HCT116 (cell line): ENCODE data around the gene KIF26B. TPM values are rescaled to one million over a fixed set of nuclear protein-coding genes. Genes with fewer than 3 reads are reported as not detected.
A peak's percentile ranks its signal among the peaks of the same experiment; 100 is the strongest.

Experiments
- CBX3 ChIP-seq: IDR thresholded peaks from 2 replicates; pipeline ENCODE4 v1.6.1; 2012; ENCODE audit warnings: low read depth
- CEBPB ChIP-seq: IDR thresholded peaks from 2 replicates; pipeline ENCODE4 v1.6.1; 2012; ENCODE audit warnings: low read depth
- EGR1 ChIP-seq: IDR thresholded peaks from 2 replicates; pipeline ENCODE4 v1.6.1; 2012; ENCODE audit warnings: low read depth
- JUND ChIP-seq: IDR thresholded peaks from 2 replicates; pipeline ENCODE4 v1.6.1; 2012
- POLR2A ChIP-seq: IDR thresholded peaks from 2 replicates; pipeline ENCODE4 v1.7.0; 2011; ENCODE audit warnings: borderline replicate concordance; ENCODE audit not compliant: insufficient read depth, insufficient read length; ENCODE audit errors: extremely low read depth
- RAD21 ChIP-seq: IDR thresholded peaks from 2 replicates; pipeline ENCODE4 v1.6.1; 2012; ENCODE audit warnings: low read depth, mild to moderate bottlenecking
- ZFX ChIP-seq: fragments of 450-650 bp; IDR thresholded peaks from 2 replicates; pipeline ENCODE4 v1.6.1; 2017
- total RNA-seq: library from RNA; stranded (reverse); gene quantifications from one replicate; pipeline ENCODE4 v1.2.1, GENCODE V29; 2021; ENCODE audit not compliant: unreplicated experiment
- TF ChIP-seq, protein P1 (sequence below): IDR thresholded peaks from 2 replicates; pipeline ENCODE4 v1.6.1; 2012
- TF ChIP-seq, protein P2 (sequence below), 3 experiments: fragments of 200-600 bp in 1 of 3; sonication (generic) in 1 of 3; IDR thresholded peaks in 2 of 3; conservative IDR thresholded peaks in 1 of 3; 2 replicates each; pipeline ENCODE4 v1.5.1; 2012 to 2017; ENCODE audit warnings: low read depth in 2 of 3, low read length in 2 of 3, antibody characterized with exemption in 1 of 3, borderline replicate concordance in 1 of 3, control low read depth in 1 of 3, mild to moderate bottlenecking in 1 of 3, mixed read lengths in 1 of 3, mixed run types in 1 of 3, moderate library complexity in 1 of 3; ENCODE audit not compliant: insufficient read depth in 1 of 3
- TF ChIP-seq, protein P3 (sequence below): IDR thresholded peaks from 2 replicates; pipeline ENCODE4 v1.6.1; 2011; ENCODE audit warnings: mild to moderate bottlenecking, low read length, moderate library complexity; ENCODE audit not compliant: insufficient replicate concordance; ENCODE audit errors: extremely low read depth

Gene KIF26B
- total RNA-seq, 1 experiment from 2014 or later = 0.49 TPM

DNA sequence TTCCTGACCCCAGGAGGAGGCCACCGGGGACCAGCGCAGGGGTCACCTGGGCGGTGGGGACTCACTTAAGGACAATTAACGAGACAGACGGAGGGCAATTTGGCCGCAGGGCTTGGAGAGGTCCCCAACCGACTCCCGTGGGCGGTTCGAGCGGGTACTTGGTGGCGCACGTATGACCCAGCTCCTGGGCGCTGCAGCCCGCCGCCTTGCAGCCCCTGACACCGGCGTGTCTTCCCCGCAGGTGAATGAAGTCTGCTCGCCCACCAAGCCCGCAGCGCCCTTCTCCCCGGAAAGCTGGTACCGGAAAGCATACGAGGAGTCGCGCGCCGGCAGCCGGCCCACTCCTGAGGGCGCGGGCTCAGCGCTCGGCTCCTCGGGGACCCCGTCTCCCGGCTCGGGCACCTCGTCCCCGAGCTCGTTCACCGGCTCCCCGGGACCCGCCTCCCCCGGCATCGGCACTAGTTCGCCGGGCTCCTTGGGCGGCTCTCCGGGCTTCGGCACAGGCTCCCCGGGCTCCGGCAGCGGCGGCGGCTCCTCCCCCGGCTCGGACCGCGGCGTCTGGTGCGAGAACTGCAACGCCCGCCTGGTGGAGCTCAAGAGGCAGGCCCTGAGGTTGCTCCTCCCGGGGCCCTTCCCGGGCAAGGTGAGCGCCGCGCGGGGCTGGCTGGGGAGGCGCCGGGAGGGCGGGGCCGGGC is 1.4 kb downstream of the KIF26B start (continued):
- TF ChIP-seq, protein P1, sequence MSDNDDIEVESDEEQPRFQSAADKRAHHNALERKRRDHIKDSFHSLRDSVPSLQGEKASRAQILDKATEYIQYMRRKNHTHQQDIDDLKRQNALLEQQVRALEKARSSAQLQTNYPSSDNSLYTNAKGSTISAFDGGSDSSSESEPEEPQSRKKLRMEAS = no peak
- TF ChIP-seq POLR2A (no peak), JUND (no peak), CBX3 (no peak), RAD21 (peak; percentile 89), CEBPB (no peak), EGR1 (0 out of 2 replicates have a peak, but pooled peaks have one; percentile 10), ZFX (no peak)
- TF ChIP-seq, protein P2, sequence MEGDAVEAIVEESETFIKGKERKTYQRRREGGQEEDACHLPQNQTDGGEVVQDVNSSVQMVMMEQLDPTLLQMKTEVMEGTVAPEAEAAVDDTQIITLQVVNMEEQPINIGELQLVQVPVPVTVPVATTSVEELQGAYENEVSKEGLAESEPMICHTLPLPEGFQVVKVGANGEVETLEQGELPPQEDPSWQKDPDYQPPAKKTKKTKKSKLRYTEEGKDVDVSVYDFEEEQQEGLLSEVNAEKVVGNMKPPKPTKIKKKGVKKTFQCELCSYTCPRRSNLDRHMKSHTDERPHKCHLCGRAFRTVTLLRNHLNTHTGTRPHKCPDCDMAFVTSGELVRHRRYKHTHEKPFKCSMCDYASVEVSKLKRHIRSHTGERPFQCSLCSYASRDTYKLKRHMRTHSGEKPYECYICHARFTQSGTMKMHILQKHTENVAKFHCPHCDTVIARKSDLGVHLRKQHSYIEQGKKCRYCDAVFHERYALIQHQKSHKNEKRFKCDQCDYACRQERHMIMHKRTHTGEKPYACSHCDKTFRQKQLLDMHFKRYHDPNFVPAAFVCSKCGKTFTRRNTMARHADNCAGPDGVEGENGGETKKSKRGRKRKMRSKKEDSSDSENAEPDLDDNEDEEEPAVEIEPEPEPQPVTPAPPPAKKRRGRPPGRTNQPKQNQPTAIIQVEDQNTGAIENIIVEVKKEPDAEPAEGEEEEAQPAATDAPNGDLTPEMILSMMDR (IDR thresholded peaks at IDR 0.05 in 2 of 3, conservative IDR thresholded peaks at IDR 0.05 in 1 of 3; ENCODE audit: borderline replicate concordance in 1 of 3, insufficient read depth in 1 of 3, low read depth in 2 of 3, low read length in 2 of 3) = peak; percentile 56 to 73 (median 68); a peak in 5 of 6 replicates
- TF ChIP-seq, protein P3, sequence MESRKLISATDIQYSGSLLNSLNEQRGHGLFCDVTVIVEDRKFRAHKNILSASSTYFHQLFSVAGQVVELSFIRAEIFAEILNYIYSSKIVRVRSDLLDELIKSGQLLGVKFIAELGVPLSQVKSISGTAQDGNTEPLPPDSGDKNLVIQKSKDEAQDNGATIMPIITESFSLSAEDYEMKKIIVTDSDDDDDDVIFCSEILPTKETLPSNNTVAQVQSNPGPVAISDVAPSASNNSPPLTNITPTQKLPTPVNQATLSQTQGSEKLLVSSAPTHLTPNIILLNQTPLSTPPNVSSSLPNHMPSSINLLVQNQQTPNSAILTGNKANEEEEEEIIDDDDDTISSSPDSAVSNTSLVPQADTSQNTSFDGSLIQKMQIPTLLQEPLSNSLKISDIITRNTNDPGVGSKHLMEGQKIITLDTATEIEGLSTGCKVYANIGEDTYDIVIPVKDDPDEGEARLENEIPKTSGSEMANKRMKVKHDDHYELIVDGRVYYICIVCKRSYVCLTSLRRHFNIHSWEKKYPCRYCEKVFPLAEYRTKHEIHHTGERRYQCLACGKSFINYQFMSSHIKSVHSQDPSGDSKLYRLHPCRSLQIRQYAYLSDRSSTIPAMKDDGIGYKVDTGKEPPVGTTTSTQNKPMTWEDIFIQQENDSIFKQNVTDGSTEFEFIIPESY = no peak
- TF ChIP-seq, all 23 proteins: peak for 3
